IPS-18c (cell line): ENCODE measurements around the gene NCS1.

Source experiments
- H3K4me3 ChIP-seq: 2 replicates; pipeline ENCODE4 v1.7.0; 2013; ENCODE audit warnings: low read depth, mild to moderate bottlenecking, low read length, moderate library complexity; ENCODE audit not compliant: insufficient read depth
- H3K9me3 ChIP-seq: one replicate; pipeline ENCODE4 v1.6.1; 2013; ENCODE audit warnings: mild to moderate bottlenecking, low read length, moderate library complexity; ENCODE audit not compliant: control insufficient read depth, insufficient read depth

The NCS1 gene

DNA sequence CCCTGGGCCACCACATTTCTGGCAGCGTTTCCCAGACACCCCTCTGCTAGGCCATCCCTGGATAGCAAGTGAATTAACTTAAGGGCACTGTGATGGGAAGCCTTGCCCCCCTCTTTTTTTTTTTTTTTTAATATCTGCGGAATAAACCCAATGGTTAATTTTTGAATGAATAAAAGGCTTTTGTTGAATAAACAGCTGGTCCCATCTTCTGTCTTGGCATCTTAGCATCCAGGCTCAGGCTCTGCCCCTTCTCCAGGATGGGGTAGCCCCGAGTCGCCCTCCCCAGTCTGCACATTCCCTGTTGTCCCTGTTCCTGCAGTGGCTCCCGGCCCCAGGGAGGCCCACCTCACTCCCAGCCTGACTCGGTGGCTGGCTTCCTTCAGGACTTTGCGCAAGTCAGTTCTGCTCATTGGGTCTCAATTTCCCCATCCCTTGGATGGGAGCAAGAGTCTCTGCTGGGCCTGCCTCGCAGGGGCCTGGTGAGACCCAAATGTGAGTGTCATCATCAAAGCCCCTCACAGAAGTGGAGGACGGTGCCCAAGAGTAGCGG lies 64.3 kb downstream of the NCS1 start:
- Histone ChIP-seq H3K4me3 (no peak overlapping the region), H3K9me3 (no peaks in the 10 kb centered on the region)

DNA sequence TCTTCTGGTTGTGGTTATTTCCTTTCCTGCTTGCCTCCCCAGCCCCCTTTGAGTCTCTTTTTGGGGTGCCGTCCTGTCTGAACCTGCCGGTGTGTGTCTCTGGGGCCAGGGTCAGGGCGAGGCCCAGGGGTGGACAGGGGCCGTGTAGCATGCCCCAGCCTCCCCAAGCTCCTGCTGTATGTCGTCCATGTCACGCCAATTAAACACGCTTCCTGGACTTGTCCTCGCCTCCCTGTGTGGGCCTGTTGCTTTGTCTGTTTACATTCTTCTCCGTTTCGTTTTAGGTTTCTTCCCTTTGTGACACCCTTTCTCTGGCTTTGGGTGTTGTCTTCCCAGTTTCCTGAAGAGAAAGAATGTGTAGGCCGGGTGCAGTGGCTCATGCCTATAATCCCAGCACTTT lies 64.9 kb downstream of the NCS1 start:
- Histone ChIP-seq H3K4me3 (no peak overlapping the region), H3K9me3 (no peaks in the 10 kb centered on the region)

GRCh38 chr9:130237763-130238524 lies 65.7 kb downstream of the NCS1 start:
- Histone ChIP-seq H3K9me3 (no peaks in the 10 kb centered on the region), H3K4me3 (no peak overlapping the region)

GRCh38 chr9:130239363-130239695 lies 67.1 kb downstream of the NCS1 start:
- no peaks in the 10 kb centered on the region for H3K9me3 ChIP-seq
- H3K4me3 ChIP-seq: no peak overlapping the region

GRCh38 chr9:130239741-130240241 lies 67.6 kb downstream of the NCS1 start:
- Histone ChIP-seq H3K4me3 (no peak overlapping the region), H3K9me3 (no peaks in the 10 kb centered on the region)

DNA sequence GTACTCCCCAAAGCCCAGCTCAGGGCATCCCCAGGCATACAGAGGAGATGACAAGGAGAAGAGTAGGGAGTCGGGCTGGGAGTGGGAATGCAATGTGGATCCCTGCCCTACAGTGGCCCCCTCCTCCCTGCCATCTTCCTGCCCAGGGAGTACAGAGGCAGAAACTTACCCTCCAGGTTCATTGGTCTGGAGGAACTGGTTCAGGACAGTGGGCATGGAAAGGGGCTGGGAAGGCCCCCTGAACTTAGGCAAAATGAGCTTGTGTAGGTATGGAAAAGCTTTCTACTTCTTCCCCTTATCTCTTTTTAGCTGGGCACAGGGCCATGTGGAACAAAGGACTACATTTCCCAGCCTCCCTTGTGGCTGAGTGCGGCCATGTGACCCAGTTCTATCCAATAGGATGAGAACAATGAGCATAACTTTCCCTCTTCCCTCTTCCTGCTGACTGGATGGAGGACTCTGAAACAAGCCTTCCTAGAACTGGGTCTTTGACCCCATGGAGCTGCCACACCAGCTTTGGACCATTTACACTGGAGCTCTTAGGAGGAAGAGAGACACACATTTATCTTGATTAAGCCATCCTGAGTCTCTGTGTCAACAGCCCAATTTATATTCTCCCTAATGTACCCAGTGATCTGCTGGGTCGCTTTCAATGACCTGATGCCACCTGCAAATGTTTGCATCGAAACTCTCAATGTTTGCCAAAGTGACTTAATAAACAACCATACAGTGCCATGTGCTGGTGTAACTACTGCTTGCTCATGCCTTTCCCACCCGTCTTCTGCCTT lies 68.4 kb downstream of the NCS1 start:
- no peaks in the 10 kb centered on the region for H3K9me3 ChIP-seq
- H3K4me3 ChIP-seq: no peak overlapping the region

DNA sequence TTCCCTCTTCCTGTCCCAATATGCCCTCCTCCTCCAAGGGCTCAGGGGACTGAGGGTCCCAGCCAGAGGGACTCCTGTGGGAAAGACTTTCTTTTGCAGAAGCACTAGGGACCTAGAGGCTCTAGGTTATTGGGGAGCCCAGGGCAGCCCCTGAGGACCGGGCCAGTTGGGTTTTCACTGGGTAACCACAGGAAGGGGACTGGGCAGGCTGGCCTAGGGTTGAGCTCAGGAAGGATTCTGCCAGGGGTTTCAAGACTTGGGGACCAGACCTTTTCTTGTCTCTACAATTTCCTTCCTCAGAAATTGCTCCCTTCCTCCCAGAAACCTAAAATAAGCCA lies 69.0 kb downstream of the NCS1 start:
- no peaks in the 10 kb centered on the region for H3K9me3 ChIP-seq

GRCh38 chr9:130242270-130243014 lies 70.2 kb downstream of the NCS1 start:
- no peak overlapping the region for H3K4me3 ChIP-seq
- H3K9me3 ChIP-seq: no peaks in the 10 kb centered on the region

More for the DNA sequence above, 69.0 kb downstream of the NCS1 start:
- no peak overlapping the region for H3K4me3 ChIP-seq

DNA sequence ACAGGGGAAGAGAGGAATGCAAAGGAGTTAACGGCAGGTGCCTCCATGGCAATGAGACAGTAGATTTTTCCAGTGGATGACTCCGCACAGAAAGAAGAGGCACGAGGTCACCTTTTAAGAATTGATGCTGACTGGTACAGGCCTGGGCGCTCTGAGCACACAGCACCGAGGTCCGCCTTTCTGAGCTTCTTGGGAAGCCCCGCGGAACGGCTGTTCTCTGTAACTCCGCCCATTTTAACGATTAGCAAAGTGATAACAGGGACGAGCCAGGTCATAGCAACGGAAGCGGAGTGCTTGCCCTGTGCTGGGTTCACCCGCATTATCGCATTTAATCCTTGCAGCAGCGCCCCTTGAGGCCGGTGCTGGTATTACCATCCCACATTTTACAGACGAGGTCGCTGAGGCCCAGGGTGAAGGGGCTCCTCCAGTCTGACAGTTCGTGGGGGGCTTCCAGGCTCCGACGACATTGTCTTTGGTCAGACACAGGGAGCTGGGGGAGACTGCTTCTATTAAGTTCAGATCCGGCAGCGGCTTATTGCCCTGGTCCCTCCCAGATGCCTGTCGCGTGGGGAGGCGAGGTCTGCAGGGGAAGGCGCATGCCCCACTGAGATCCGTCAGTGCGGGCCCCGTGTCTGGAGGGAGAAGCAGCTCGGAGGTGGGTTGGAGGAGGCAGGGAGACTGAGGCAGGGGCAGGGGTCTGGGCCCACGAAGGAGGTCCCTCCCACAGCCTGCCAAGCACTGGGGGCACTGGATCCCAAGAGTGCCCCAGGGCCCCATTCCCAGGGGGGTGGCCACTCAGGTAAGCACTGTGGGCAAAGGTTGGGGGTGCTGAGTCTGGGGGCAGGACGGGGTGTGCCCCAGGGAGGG lies 71.0 kb downstream of the NCS1 start:
- no peaks in the 10 kb centered on the region for H3K9me3 ChIP-seq

DNA sequence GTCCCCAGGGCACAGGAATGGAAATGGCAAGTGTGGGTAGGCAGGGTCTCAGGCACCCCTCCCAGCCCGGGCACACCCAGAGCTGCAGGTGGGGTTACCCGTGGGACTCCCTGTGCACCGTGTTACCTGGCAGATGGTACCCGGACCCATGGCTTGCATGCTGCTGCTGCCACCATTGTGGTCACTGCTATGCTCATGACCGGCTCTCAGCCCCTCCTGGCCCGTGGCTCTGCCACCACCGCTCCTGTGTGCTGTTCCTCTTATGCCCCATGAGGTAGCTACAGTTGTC lies 71.6 kb downstream of the NCS1 start:
- Histone ChIP-seq H3K9me3 (no peaks in the 10 kb centered on the region), H3K4me3 (no peak overlapping the region)

More for the DNA sequence above, 71.0 kb downstream of the NCS1 start:
- no peak overlapping the region for H3K4me3 ChIP-seq

DNA sequence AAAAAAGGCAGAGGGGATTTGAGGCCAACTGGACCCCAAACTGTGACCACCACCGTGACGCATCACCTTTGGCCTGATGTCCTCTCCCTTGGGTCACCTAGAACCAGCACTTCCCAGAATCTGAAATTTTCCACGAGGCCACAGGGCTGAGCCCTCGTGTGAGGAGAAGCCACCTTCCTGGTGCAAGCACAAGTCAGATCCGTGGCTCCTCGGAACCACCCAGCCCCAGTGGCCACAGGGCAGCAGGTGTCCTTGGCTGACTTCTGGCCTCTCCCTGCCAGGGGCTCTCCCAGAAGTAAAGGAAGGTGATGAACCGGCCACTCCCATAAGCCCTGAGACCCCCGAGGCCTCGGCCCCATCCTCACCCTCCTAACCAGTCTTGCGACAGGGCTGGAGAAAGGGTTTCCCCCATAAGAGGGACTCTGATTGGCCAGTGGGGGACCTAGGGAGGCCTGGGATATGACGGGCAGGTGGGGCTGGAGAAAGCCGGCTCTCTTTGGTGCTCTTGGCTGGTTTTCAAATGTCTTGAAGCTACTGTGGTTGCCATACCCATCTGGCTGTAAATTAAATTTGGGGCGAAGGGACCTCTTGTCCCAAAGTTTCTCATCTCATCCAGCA lies 72.5 kb downstream of the NCS1 start:
- Histone ChIP-seq H3K9me3 (no peaks in the 10 kb centered on the region), H3K4me3 (no peak overlapping the region)

DNA sequence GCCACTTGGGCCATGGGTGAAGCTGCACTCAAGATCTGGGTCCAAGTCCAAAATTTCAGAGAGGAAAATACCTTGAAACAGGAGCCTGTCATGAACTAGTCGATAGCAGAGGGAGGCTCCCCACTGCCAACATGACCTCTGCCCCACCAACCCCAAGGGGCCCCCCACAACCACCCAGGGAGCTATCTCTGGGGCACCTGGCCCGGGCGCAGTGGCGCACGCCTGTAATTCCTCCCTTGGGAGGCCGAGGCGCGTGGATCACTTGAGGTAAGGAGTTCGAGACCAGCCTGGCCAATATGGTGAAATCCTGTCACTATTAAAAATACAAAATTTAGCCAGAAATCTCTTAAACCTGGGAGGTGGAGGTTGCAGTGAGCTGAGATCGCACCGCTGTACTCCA lies 73.3 kb downstream of the NCS1 start:
- Histone ChIP-seq H3K4me3 (no peak overlapping the region), H3K9me3 (no peaks in the 10 kb centered on the region)

- no peaks in the 10 kb centered on the region for H3K9me3 ChIP-seq
Measured at GRCh38 chr9:130246126-130246525, 73.9 kb downstream of the NCS1 start.

GRCh38 chr9:130254747-130255630 lies 82.8 kb downstream of the NCS1 start:
- Histone ChIP-seq H3K4me3 (no peak overlapping the region), H3K9me3 (peaks cover 2% of the 10 kb centered on the region)

More at GRCh38 chr9:130246126-130246525, 73.9 kb downstream of the NCS1 start:
- no peak overlapping the region for H3K4me3 ChIP-seq

GRCh38 chr9:130255631-130256134 lies 83.5 kb downstream of the NCS1 start:
- peaks cover 2% of the 10 kb centered on the region for H3K9me3 ChIP-seq

More at GRCh38 chr9:130255631-130256134, 83.5 kb downstream of the NCS1 start:
- no peak overlapping the region for H3K4me3 ChIP-seq
